Neutrophil (primary cell): Measurements from ENCODE around the gene FOSL1.

Experiments
- H3K27ac ChIP-seq: fragments of 200-600 bp; sonication (generic); 2 replicates; pipeline ENCODE4 v1.5.1; 2016; ENCODE audit warnings: mild to moderate bottlenecking, moderate library complexity
- H3K27me3 ChIP-seq: fragments of 200-600 bp; sonication (generic); 2 replicates; pipeline ENCODE4 v1.6.0; 2016; ENCODE audit warnings: mild to moderate bottlenecking
- H3K36me3 ChIP-seq: fragments of 200-600 bp; sonication (generic); 2 replicates; pipeline ENCODE4 v1.5.1; 2017
- H3K4me1 ChIP-seq, 2 experiments: fragments of 200-600 bp in 1 of 2; sonication (generic) in 1 of 2; 1 replicate in 1 of 2; 2 replicates in 1 of 2; pipeline versions ENCODE4 v1.5.1 to v1.6.1; 2013 to 2016; ENCODE audit warnings: low read depth in 1 of 2, low read length in 1 of 2, mild to moderate bottlenecking in 1 of 2, moderate library complexity in 1 of 2; ENCODE audit not compliant: control insufficient read depth in 1 of 2, insufficient read depth in 1 of 2
- H3K4me3 ChIP-seq, 2 experiments: fragments of 200-600 bp in 1 of 2; sonication (generic) in 1 of 2; 1 replicate in 1 of 2; 2 replicates in 1 of 2; pipeline ENCODE4 v1.5.1; 2013 to 2016; ENCODE audit warnings: low read depth in 1 of 2, low read length in 1 of 2, mild to moderate bottlenecking in 1 of 2, moderate library complexity in 1 of 2
- H3K9me3 ChIP-seq: fragments of 200-600 bp; sonication (generic); 2 replicates; pipeline ENCODE4 v1.5.1; 2016
- TF ChIP-seq, protein P1 (sequence below): fragments of 200-600 bp; sonication (generic); IDR thresholded peaks from 2 replicates; pipeline ENCODE4 v1.5.1; 2016; ENCODE audit warnings: antibody characterized with exemption

The FOSL1 gene

GRCh38 chr11:65864706-65865471 lies 35.3 kb downstream of the FOSL1 start:
- H3K4me3 ChIP-seq: no peak overlapping the region
- no peak overlapping the region for H3K27ac ChIP-seq
- TF ChIP-seq, protein P1, sequence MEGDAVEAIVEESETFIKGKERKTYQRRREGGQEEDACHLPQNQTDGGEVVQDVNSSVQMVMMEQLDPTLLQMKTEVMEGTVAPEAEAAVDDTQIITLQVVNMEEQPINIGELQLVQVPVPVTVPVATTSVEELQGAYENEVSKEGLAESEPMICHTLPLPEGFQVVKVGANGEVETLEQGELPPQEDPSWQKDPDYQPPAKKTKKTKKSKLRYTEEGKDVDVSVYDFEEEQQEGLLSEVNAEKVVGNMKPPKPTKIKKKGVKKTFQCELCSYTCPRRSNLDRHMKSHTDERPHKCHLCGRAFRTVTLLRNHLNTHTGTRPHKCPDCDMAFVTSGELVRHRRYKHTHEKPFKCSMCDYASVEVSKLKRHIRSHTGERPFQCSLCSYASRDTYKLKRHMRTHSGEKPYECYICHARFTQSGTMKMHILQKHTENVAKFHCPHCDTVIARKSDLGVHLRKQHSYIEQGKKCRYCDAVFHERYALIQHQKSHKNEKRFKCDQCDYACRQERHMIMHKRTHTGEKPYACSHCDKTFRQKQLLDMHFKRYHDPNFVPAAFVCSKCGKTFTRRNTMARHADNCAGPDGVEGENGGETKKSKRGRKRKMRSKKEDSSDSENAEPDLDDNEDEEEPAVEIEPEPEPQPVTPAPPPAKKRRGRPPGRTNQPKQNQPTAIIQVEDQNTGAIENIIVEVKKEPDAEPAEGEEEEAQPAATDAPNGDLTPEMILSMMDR: no peak
- H3K36me3 ChIP-seq: peaks cover 62% of the 10 kb centered on the region
- H3K4me1 ChIP-seq: peaks cover 24 to 29% of the 10 kb centered on the region in 2 experiments
- H3K9me3 ChIP-seq: no peaks in the 10 kb centered on the region
- no peaks in the 10 kb centered on the region for H3K27me3 ChIP-seq

DNA sequence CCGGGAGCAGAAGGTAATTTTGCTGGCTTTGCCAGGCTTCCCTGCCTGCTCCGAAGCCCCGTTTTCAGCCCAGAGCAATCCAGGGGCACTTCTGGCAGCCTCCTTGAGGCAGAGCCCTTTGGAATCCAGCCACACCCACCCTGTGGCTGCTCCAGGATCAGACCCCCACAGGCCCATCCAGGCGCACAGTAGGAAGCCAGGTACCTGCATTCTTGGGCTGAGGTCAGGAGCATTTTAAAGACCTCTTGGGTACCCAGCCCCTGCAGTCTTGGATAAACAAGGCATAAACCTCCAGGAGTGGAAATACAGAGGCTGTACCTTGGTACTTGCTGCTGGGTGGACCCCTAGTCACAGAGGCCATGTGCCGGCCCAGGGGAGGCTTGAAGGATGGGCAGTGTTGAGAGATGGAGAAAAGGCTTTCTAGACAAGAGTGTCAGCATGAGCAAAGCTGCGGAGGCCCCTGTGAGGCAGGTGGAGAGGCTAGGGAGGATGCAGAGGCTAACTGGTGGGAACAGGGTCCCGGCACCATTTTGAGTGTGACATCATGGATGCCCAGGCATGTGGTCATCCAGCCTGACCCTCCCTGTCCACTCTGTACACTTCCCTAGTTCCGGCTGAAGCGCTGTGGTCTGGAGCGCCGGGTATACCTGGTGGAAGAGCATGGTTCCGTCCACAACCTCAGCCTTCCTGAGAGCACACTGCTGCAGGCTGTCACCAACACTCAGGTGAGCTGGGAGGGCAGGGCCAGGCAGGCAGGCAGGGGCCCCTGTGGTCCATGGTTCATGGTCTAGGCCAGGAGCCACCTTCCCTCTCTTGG lies 36.1 kb downstream of the FOSL1 start:
- H3K27me3 ChIP-seq: no peaks in the 10 kb centered on the region
- H3K9me3 ChIP-seq: no peaks in the 10 kb centered on the region
- H3K4me1 ChIP-seq: peaks cover 30 to 35% of the 10 kb centered on the region in 2 experiments
- H3K27ac ChIP-seq: no peak overlapping the region
- no peak overlapping the region for H3K4me3 ChIP-seq
- TF ChIP-seq, protein P1: no peak
- peaks cover 62% of the 10 kb centered on the region for H3K36me3 ChIP-seq

DNA sequence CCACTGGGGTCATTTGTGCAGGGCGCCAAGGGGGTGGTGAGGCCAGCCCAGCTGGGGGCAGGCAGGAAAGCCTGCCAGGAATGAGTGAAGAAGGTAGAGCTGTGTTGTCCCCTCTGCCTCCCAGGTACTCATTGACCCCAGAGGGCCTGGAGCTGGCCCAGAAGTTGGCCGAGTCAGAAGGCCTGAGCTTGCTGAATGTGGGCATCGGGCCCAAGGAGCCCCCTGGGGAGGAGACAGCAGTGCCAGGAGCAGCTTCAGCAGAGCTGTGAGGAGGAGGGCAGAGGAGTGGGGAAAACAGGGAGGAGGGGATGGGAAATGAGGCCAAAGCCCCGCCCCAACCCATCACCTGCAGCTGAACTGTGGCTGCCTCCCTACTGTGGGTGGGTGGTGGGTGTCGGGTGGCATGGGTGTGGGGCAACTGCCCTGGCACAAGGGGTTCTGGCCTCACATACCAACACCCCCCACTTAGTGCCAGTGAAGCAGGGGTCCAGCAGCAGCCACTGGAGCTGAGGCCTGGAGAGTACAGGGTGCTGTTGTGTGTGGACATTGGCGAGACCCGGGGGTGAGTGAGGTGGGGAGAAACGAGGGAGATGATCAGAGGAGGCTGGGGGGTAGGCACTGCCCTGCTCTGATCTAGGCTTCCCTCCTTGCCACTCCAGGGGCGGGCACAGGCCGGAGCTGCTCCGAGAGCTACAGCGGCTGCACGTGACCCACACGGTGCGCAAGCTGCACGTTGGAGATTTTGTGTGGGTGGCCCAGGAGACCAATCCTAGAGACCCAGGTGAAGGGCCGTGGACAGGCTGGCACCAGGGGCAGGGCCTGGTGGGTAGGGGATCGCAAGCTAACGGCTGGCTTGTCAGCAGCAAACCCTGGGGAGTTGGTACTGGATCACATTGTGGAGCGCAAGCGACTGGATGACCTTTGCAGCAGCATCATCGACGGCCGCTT lies 37.0 kb downstream of the FOSL1 start:
- Histone ChIP-seq H3K4me1 (peaks cover 39 to 43% of the 10 kb centered on the region in 2 experiments), H3K27ac (no peak overlapping the region), H3K27me3 (no peaks in the 10 kb centered on the region), H3K4me3 (no peak overlapping the region), H3K9me3 (no peaks in the 10 kb centered on the region), H3K36me3 (peaks cover 60% of the 10 kb centered on the region)
- TF ChIP-seq, protein P1: no peak

GRCh38 chr11:65862191-65862735 lies 37.9 kb downstream of the FOSL1 start:
- H3K36me3 ChIP-seq: peaks cover 50% of the 10 kb centered on the region
- peaks cover 35 to 38% of the 10 kb centered on the region in 2 experiments for H3K4me1 ChIP-seq
- H3K27me3 ChIP-seq: no peaks in the 10 kb centered on the region
- TF ChIP-seq, protein P1: no peak
- no peaks in the 10 kb centered on the region for H3K9me3 ChIP-seq
- H3K4me3 ChIP-seq: no peak overlapping the region
- peak overlapping the region; percentile 96 for H3K27ac ChIP-seq
